ENCODE measurements around the gene CELF5.
"Not testable (repeated sequence)": the region's sequence is repeated elsewhere in the genome, so short reads cannot be mapped to it uniquely, and the experiment has no call there.

The CELF5 gene

GRCh38 chr19:3190921-3191805 is 33.3 kb upstream of the CELF5 start:
- no peak for DNase-seq

- DNase-seq, result not testable (repeated sequence)
Measured at GRCh38 chr19:3191806-3192104, 32.7 kb upstream of the CELF5 start.

- no peak for DNase-seq
Measured at GRCh38 chr19:3192228-3192635, 32.2 kb upstream of the CELF5 start.

GRCh38 chr19:3192684-3193083 is 31.8 kb upstream of the CELF5 start:
- DNase-seq, result no peak

GRCh38 chr19:3193256-3194105 is 31.0 kb upstream of the CELF5 start:
- DNase-seq, result peak; percentile 85

GRCh38 chr19:3194106-3195087 is 30.1 kb upstream of the CELF5 start:
- peak; percentile 94 for DNase-seq

GRCh38 chr19:3196064-3196932 is 28.2 kb upstream of the CELF5 start:
- DNase-seq, result no peak

GRCh38 chr19:3196933-3197205 is 27.6 kb upstream of the CELF5 start:
- DNase-seq, result no peak

GRCh38 chr19:3198901-3199700 is 25.4 kb upstream of the CELF5 start:
- no peak for DNase-seq

- no peak for DNase-seq
Measured at GRCh38 chr19:3201072-3201700, 23.3 kb upstream of the CELF5 start.

- DNase-seq, result no peak
Measured at GRCh38 chr19:3201911-3202310, 22.6 kb upstream of the CELF5 start.

GRCh38 chr19:3202346-3202745 is 22.1 kb upstream of the CELF5 start:
- no peak for DNase-seq

GRCh38 chr19:3202895-3203294 is 21.6 kb upstream of the CELF5 start:
- not testable (repeated sequence) for DNase-seq

- no peak for DNase-seq
Measured at GRCh38 chr19:3203805-3204645, 20.4 kb upstream of the CELF5 start.

GRCh38 chr19:3204646-3205275 is 19.7 kb upstream of the CELF5 start:
- DNase-seq, result no peak

- DNase-seq, result no peak
Measured at GRCh38 chr19:3206216-3206953, 18.1 kb upstream of the CELF5 start.

GRCh38 chr19:3207461-3208242 is 16.8 kb upstream of the CELF5 start:
- DNase-seq, result no peak
